Adrenal gland (tissue), 5 donors: Measurements from ENCODE around the gene SLC35F6.

Experiments used
- CTCF ChIP-seq, 6 experiments: fragments of 450-650 bp in 4 of 6; fragments of 200-600 bp in 2 of 6; sonication (generic) in 1 of 6; IDR thresholded peaks; 1 replicate in 5 of 6; 2 replicates in 1 of 6; pipeline versions ENCODE4 v1.5.1 to v1.8.0; 2016 to 2021; ENCODE audit warnings: antibody characterized with exemption in 6 of 6, mild to moderate bottlenecking in 2 of 6, moderate library complexity in 1 of 6
- POLR2A ChIP-seq, 2 donors: fragments of 450-650 bp; IDR thresholded peaks; one replicate each; pipeline ENCODE4 v1.6.1; 2017; ENCODE audit warnings: antibody characterized with exemption in 2 of 2, mild to moderate bottlenecking in 2 of 2, moderate library complexity in 1 of 2
- donor health status: DM: no; HTN: no; CAD: no.

- no peak for TF ChIP-seq CTCF (IDR thresholded peaks at IDR 0.05)
- no peak for TF ChIP-seq POLR2A (IDR thresholded peaks at IDR 0.05)
These were observed 19.0 kb downstream of the SLC35F6 start for GRCh38 chr2:26782876-26783704.
